T-helper 2 cell treated with Interferon-gamma antibody and Interleukin-4, amounts not matched to agents 5 μg/mL and 100 μg/mL, for 36 hours (primary cell): ENCODE data around the gene KIAA0513.
A peak's percentile ranks its signal among the peaks of the same experiment; 100 is the strongest.
"Not testable (repeated sequence)": the region's sequence is repeated elsewhere in the genome, so short reads cannot be mapped to it uniquely, and the experiment has no call there.

Experiments
- DNase-seq: peaks from one replicate; pipeline ENCODE4 v3.0.0; 2021; ENCODE audit warnings: low spot score
- H3K27ac Mint-ChIP-seq: one replicate; pipeline ENCODE4 v1.8.0; 2021; ENCODE audit warnings: mild to moderate bottlenecking, mixed read lengths
- H3K27me3 Mint-ChIP-seq: one replicate; pipeline ENCODE4 v1.8.0; 2021; ENCODE audit warnings: low read depth, mixed read lengths
- H3K36me3 Mint-ChIP-seq: one replicate; pipeline ENCODE4 v1.8.0; 2021; ENCODE audit warnings: low read depth, mixed read lengths
- H3K4me1 Mint-ChIP-seq: one replicate; pipeline ENCODE4 v1.8.0; 2021; ENCODE audit warnings: low read depth, mixed read lengths
- H3K4me3 Mint-ChIP-seq: one replicate; pipeline ENCODE4 v1.8.0; 2022; ENCODE audit warnings: mild to moderate bottlenecking, moderate library complexity, mixed read lengths
- H3K9me3 Mint-ChIP-seq: one replicate; pipeline ENCODE4 v1.8.0; 2021; ENCODE audit warnings: mixed read lengths

Gene KIAA0513

DNA sequence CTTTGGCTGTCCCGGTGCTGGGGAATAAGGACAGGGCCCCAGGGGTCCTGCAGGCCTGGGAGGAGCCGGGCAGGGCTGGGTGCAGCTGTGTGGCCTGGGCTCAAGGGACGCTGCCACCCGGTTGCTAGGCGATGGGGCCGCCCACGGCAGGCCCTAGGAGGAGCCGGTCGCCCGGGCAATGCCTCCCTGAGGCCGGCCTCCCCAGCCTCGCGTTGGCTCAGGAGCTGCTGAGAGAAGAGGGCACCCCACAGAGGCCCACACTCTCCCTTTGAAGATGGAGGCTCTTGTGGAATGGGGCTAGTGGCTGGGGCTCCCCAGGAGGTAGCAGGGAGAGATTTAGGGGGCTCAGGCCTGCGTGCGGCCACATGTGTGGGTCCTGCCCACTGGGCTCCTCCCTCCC, 84.8 kb downstream of the KIAA0513 start, which contains the start of gene CIBAR2:
TSS of gene CIBAR2 (minus strand) at position 109 of the 400 bp plus-strand sequence. CDS start 120 bp downstream, outside the sequence.
- H3K9me3 Mint-ChIP-seq, result no peaks in the 10 kb centered on the region
- H3K27me3 Mint-ChIP-seq, result no peaks in the 10 kb centered on the region
- H3K27ac Mint-ChIP-seq, result no peak within 1 kb of the TSS
- peaks cover 6% of the 10 kb centered on the region for H3K4me1 Mint-ChIP-seq
- no peaks in the 10 kb centered on the region for H3K36me3 Mint-ChIP-seq
- no peak for DNase-seq
- no peak within 1 kb of the TSS for H3K4me3 Mint-ChIP-seq

DNA sequence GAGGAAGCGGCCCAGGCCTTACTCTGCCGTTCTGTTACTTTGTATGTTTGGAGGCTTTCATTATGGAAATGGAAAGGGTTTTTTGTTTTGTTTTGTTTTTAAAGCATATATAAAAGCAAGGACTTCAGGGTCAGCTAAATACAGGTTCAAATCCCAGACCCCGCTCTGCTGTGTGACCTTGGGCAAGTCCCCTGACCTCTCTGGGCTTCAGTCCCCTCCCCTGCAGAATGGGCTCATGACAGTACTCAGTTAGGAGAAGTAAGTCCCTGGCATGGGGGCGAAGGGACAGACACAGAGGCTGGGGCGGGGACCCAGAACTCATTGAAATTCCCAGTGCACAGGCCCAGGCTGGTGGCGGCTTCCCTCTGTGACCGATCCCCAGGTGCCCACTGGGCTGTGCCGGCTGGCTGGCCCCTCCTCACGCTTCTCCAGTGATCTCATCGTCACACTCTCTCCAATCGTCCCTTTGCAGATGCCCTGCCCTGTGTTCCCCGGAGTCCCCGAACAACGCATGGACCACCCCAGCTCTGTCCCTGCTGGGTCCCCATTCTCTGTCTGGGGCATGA, 85.7 kb downstream of the KIAA0513 start:
- Mint-ChIP-seq H3K4me1 (peaks cover 6% of the 10 kb centered on the region), H3K9me3 (no peaks in the 10 kb centered on the region), H3K36me3 (no peaks in the 10 kb centered on the region), H3K27me3 (no peaks in the 10 kb centered on the region), H3K4me3 (no peak overlapping the region), H3K27ac (no peak overlapping the region)
- DNase-seq, result no peak

DNA sequence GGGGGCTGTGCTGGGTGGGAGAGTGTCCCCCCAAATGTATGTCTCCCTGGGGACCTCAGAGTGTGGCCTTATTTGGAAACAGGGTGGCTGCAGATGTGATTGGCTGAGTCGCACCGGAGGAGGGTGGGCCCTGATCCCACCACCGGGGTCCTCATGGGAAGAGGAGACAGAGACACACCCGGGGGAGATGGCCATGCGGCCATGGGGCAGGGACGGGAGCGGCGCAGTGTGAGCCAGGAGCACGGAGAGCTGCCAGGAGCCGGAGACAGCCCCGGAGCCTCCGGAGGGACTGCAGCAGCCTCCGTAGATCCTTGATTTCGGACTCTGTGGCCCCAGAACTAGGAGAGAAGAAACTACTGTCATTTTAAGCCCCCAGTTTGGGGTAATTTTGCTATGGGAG, 86.3 kb downstream of the KIAA0513 start:
- Mint-ChIP-seq H3K4me1 (peaks cover 6% of the 10 kb centered on the region), H3K36me3 (no peaks in the 10 kb centered on the region), H3K9me3 (no peaks in the 10 kb centered on the region), H3K4me3 (no peak overlapping the region), H3K27me3 (no peaks in the 10 kb centered on the region), H3K27ac (no peak overlapping the region)
- no peak for DNase-seq

GRCh38 chr16:85114909-85115567, 87.4 kb downstream of the KIAA0513 start:
- peak overlapping the region; percentile 68 for H3K4me3 Mint-ChIP-seq
- no peaks in the 10 kb centered on the region for H3K27me3 Mint-ChIP-seq
- H3K27ac Mint-ChIP-seq, result peak overlapping the region; percentile 49
- DNase-seq, result peak; percentile 75
- H3K36me3 Mint-ChIP-seq, result no peaks in the 10 kb centered on the region
- peaks cover 6% of the 10 kb centered on the region for H3K4me1 Mint-ChIP-seq
- no peaks in the 10 kb centered on the region for H3K9me3 Mint-ChIP-seq

GRCh38 chr16:85117418-85117817, 89.8 kb downstream of the KIAA0513 start:
- H3K27ac Mint-ChIP-seq, result no peak overlapping the region
- no peaks in the 10 kb centered on the region for H3K36me3 Mint-ChIP-seq
- no peak overlapping the region for H3K4me3 Mint-ChIP-seq
- H3K27me3 Mint-ChIP-seq, result no peaks in the 10 kb centered on the region
- DNase-seq, result no peak
- H3K4me1 Mint-ChIP-seq, result peaks cover 6% of the 10 kb centered on the region
- H3K9me3 Mint-ChIP-seq, result no peaks in the 10 kb centered on the region

- Mint-ChIP-seq H3K9me3 (no peaks in the 10 kb centered on the region), H3K27me3 (no peaks in the 10 kb centered on the region), H3K36me3 (no peaks in the 10 kb centered on the region), H3K27ac (no peak overlapping the region), H3K4me3 (no peak overlapping the region), H3K4me1 (peaks cover 3% of the 10 kb centered on the region)
- DNase-seq, result no peak
Observed at GRCh38 chr16:85120006-85120340, 92.4 kb downstream of the KIAA0513 start.

DNA sequence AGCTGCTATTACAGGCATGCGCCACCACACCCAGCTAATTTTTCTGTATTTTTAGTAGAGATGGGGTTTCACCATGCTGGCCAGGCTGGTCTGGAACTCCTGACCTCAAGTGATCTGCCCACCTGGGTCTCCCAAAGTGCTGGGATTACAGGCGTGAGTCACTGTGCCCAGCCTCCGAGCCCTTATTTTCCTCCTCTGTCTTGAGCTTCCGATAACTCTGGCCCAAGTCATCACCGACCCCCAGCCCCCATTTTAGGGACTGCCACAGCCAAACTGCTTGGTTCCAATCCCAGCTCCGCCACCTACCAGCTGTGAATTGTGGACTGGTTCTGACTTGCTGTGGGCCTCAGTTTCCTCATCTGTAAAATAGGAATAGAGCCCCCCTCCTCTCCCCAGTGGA, 95.8 kb downstream of the KIAA0513 start:
- H3K4me1 Mint-ChIP-seq, H3K36me3 Mint-ChIP-seq, H3K9me3 Mint-ChIP-seq, H3K27me3 Mint-ChIP-seq, H3K27ac Mint-ChIP-seq, DNase-seq, H3K4me3 Mint-ChIP-seq: not testable (repeated sequence)

DNA sequence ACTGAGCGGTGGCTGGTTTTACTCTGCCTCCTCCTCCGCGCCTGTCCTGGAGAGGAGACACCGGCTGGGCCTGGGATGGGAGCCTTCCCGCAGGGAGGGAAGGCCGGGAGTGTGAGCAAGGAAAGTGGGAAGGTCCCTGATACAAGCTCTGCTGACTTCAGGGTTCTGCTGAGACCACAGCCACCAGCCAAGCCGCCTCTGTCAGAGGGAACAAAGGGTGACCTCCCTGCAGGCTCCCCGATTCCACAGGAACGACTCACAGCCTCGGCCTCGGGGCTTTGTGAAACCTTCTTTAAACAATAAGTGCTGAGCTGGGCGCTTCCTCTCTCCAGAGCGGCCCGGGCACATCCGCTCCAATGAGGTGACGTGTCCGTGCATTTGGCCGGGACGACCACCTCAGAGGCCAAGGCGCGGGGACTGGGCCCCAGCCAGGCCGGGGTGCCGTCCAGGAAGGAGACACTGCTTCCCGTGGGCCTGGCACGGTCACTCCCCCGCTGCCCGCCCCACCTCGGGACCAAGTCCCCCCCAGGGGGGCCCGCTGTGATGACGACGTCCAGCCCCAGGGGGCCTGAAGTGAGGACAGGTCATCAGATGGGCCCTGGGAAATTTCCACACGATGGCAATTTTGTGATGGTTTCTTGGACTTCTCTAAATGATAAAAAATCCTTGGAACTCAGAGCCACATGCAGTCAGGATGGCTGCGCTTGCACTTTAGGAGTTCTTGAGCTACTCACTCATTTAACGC, 96.5 kb downstream of the KIAA0513 start:
- Mint-ChIP-seq H3K27me3 (no peaks in the 10 kb centered on the region), H3K36me3 (no peaks in the 10 kb centered on the region), H3K27ac (no peak overlapping the region), H3K4me3 (no peak overlapping the region), H3K9me3 (no peaks in the 10 kb centered on the region), H3K4me1 (no peaks in the 10 kb centered on the region)
- DNase-seq, result no peak

GRCh38 chr16:85124636-85125346, 97.2 kb downstream of the KIAA0513 start:
- no peak for DNase-seq
- Mint-ChIP-seq H3K4me3 (no peak overlapping the region), H3K36me3 (no peaks in the 10 kb centered on the region), H3K4me1 (no peaks in the 10 kb centered on the region), H3K9me3 (no peaks in the 10 kb centered on the region), H3K27me3 (no peaks in the 10 kb centered on the region), H3K27ac (no peak overlapping the region)

GRCh38 chr16:85125570-85126393, 98.2 kb downstream of the KIAA0513 start:
- Mint-ChIP-seq H3K36me3 (no peaks in the 10 kb centered on the region), H3K4me3 (no peak overlapping the region), H3K27ac (no peak overlapping the region), H3K27me3 (no peaks in the 10 kb centered on the region), H3K9me3 (no peaks in the 10 kb centered on the region), H3K4me1 (no peaks in the 10 kb centered on the region)
- DNase-seq, result no peak

- H3K36me3 Mint-ChIP-seq, result no peaks in the 10 kb centered on the region
- H3K4me1 Mint-ChIP-seq, result no peaks in the 10 kb centered on the region
- no peaks in the 10 kb centered on the region for H3K27me3 Mint-ChIP-seq
- H3K4me3 Mint-ChIP-seq, result no peak overlapping the region
- H3K27ac Mint-ChIP-seq, result no peak overlapping the region
- DNase-seq, result no peak
- H3K9me3 Mint-ChIP-seq, result no peaks in the 10 kb centered on the region
Observed at GRCh38 chr16:85126394-85126704, 98.8 kb downstream of the KIAA0513 start.

- Mint-ChIP-seq H3K4me3 (no peak overlapping the region), H3K27me3 (no peaks in the 10 kb centered on the region), H3K9me3 (no peaks in the 10 kb centered on the region), H3K27ac (no peak overlapping the region), H3K4me1 (no peaks in the 10 kb centered on the region), H3K36me3 (no peaks in the 10 kb centered on the region)
- peak; percentile 16 for DNase-seq
Observed at GRCh38 chr16:85126705-85127378, 99.2 kb downstream of the KIAA0513 start.

DNA sequence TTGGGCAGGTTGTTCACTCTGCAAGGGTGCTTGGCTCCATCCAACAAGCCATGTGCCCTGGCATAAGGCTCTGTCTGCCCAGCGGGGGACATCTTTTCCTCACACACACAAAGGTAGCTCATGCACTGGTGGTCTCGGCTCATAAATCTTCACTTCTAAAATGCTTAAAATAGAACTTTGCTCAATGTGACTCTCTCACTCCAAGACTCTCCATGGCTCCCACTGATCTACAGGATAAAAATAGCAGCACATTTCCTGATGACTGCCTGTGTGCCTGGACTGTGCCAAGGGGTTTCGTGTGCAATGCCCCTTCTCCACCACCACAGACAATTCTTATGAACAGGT, 99.8 kb downstream of the KIAA0513 start:
- Mint-ChIP-seq H3K36me3 (no peaks in the 10 kb centered on the region), H3K9me3 (no peaks in the 10 kb centered on the region), H3K4me1 (no peaks in the 10 kb centered on the region), H3K27me3 (no peaks in the 10 kb centered on the region), H3K27ac (no peak overlapping the region), H3K4me3 (no peak overlapping the region)
- no peak for DNase-seq
